ENCODE data around the gene BLACAT1. TPM values are rescaled to one million over a fixed set of nuclear protein-coding genes. Genes with fewer than 3 reads are reported as not detected.

Gene BLACAT1
- total and polyA plus RNA-seq, 2 of the 8 experiments (the other 6 are each of a cell fraction or from before 2014, with no cell fraction given): 3.5 to 10.5 TPM

GRCh38 chr1:205451202-205451601, 4.6 kb downstream of the BLACAT1 start (continued):
- TF ChIP-seq TCF12 (IDR thresholded peaks at IDR 0.05; ENCODE audit: low read depth, low read length): no peak
- TF ChIP-seq BCL11A (IDR thresholded peaks at IDR 0.05; ENCODE audit: low read depth in 2 of 2, low read length in 2 of 2): no peak
- 0 out of 2 replicates have a peak, but pooled peaks have one; percentile 40 for TF ChIP-seq ATF2 (IDR thresholded peaks at IDR 0.05; ENCODE audit: low read length)
- no peak for TF ChIP-seq CTBP2 (IDR thresholded peaks at IDR 0.05; ENCODE audit: borderline replicate concordance, insufficient read depth, insufficient read length, low read length)
- TF ChIP-seq CTCF (IDR thresholded peaks at IDR 0.05; ENCODE audit: control extremely low read depth in 1 of 3, insufficient read depth in 1 of 3, low read depth in 1 of 3, low read length in 3 of 3): no peak
- no peak for TF ChIP-seq POU5F1 (IDR thresholded peaks at IDR 0.05; ENCODE audit: low read depth, low read length)
- TF ChIP-seq POLR2AphosphoS5 (IDR thresholded peaks at IDR 0.05; ENCODE audit: low read depth, low read length): 0 out of 2 replicates have a peak, but pooled peaks have one; percentile 14
